CD4-positive, alpha-beta T cell (primary cell): ENCODE results near the gene RELT. TPM values are rescaled to one million over a fixed set of nuclear protein-coding genes. Genes with fewer than 3 reads are reported as not detected.
"Not testable (repeated sequence)": the region's sequence is repeated elsewhere in the genome, so short reads cannot be mapped to it uniquely, and the experiment has no call there.

Experiments used
- ATAC-seq: fragments of 200-7000 bp; cut with Tn5 transposase; one replicate; pipeline ENCODE4 v1.10.0; 2022; ENCODE audit warnings: mild to moderate bottlenecking; ENCODE audit not compliant: poor library complexity
- CTCF ChIA-PET: fragments of 350-600 bp; sonication (Branson Sonifier 250); formaldehyde crosslinking; loops from one replicate; lab custom pipeline; 2021; ENCODE audit warnings: antibody characterized with exemption, inconsistent platforms; lab: Charles Lee
- POLR2A ChIA-PET: fragments of 350-600 bp; sonication (Branson Sonifier 250); formaldehyde crosslinking; loops from one replicate; lab custom pipeline; 2021; ENCODE audit warnings: antibody characterized with exemption, inconsistent platforms; lab: Charles Lee
- DNase-seq, 14 experiments: peaks; one replicate each; pipeline ENCODE4 v3.0.0-alpha.2; 2013 to 2020; ENCODE audit warnings: mixed read lengths in 2 of 14
- H3K27ac ChIP-seq, 2 donors: one replicate each; pipeline versions ENCODE4 v1.5.1 to v1.7.0; 2013; ENCODE audit warnings: low read length in 2 of 2, low read depth in 1 of 2, mild to moderate bottlenecking in 1 of 2
- H3K27me3 ChIP-seq, 2 experiments: 1 replicate in 1 of 2; 2 replicates in 1 of 2; pipeline versions ENCODE4 v1.6.1 to v1.7.0; 2013; ENCODE audit warnings: low read length in 2 of 2, control low read depth in 1 of 2, mild to moderate bottlenecking in 1 of 2, moderate library complexity in 1 of 2; ENCODE audit not compliant: insufficient read depth in 2 of 2, control insufficient read depth in 1 of 2
- H3K36me3 ChIP-seq: one replicate; pipeline ENCODE4 v1.6.1; 2013; ENCODE audit warnings: low read length, control low read depth; ENCODE audit not compliant: insufficient read depth
- H3K4me1 ChIP-seq: one replicate; pipeline ENCODE4 v1.6.1; 2013; ENCODE audit warnings: low read length, control low read depth; ENCODE audit not compliant: insufficient read depth
- H3K4me3 ChIP-seq: one replicate; pipeline ENCODE4 v1.5.1; 2013; ENCODE audit warnings: mild to moderate bottlenecking, low read length, moderate library complexity
- H3K9me3 ChIP-seq, 2 experiments: 1 replicate in 1 of 2; 2 replicates in 1 of 2; pipeline versions ENCODE4 v1.6.1 to v1.7.0; 2013; ENCODE audit warnings: low read length in 2 of 2, mild to moderate bottlenecking in 2 of 2, control low read depth in 1 of 2, moderate library complexity in 1 of 2; ENCODE audit not compliant: control insufficient read depth in 1 of 2, insufficient read depth in 1 of 2
- H3K27ac Mint-ChIP-seq: one replicate; pipeline ENCODE4 v1.8.0; 2020; ENCODE audit warnings: mixed read lengths
- H3K27me3 Mint-ChIP-seq: one replicate; pipeline ENCODE4 v1.8.0; 2021; ENCODE audit warnings: mixed read lengths
- H3K36me3 Mint-ChIP-seq: one replicate; pipeline ENCODE4 v1.8.0; 2021; ENCODE audit warnings: low read depth, mixed read lengths
- H3K4me1 Mint-ChIP-seq: one replicate; pipeline ENCODE4 v1.8.0; 2021; ENCODE audit warnings: low read depth, mixed read lengths
- H3K4me3 Mint-ChIP-seq: one replicate; pipeline ENCODE4 v1.8.0; 2020; ENCODE audit warnings: mild to moderate bottlenecking, mixed read lengths
- H3K9me3 Mint-ChIP-seq: one replicate; pipeline ENCODE4 v1.8.0; 2020; ENCODE audit warnings: mixed read lengths
- CTCF ChIP-seq: fragments of 200-600 bp; IDR thresholded peaks from one replicate; pipeline ENCODE4 v1.8.0; 2022; ENCODE audit warnings: antibody characterized with exemption, mild to moderate bottlenecking
- intact Hi-C, 2 experiments: fragments of 100-400 bp; cut with DNase I in 1 of 2; cut with micrococcal nuclease in 1 of 2; formaldehyde crosslinking; loops; one replicate each; pipeline versions ENCODE4 v1.15.1 to v1.9.0; 2023 to 2025; cut with DNase I, micrococcal nuclease
- total RNA-seq, 174 experiments: library from RNA in 2 of 174; stranded (reverse) in 2 of 174; gene quantifications; one replicate each; pipeline ENCODE4 v1.2.3 and lab custom pipeline; 2021 to 2026

The RELT gene
- total RNA-seq, 2 experiments from 2014 or later = 107 to 114 TPM

DNA sequence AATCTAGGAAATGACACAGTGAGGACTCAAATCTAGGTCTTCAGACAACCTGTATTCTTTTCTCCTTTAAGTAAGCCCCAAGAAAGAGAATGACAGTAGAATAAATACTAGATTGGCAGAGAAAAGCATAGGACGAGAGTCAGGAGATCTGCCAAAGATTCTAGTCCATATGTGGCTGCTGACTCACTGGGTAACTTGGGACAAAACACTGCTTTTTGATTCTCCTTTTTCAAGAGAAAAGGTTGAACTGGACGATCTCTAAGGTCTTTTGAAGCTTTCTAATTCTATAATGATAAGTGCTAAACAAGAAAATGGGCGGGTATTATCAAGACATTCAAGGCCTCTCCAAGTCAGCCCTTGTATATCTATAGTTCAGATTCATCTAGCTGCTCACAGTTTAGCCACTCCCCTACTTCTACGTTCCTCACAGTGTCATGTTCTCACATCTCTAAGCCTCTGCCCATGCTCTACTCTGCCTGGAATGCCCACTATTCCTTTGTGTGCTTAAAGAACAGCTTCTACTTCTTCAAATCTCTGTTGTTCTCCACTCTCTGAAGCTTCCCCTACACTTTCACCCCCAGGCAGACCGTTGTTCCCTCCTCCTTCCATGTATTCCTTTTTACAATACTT, 53.0 kb downstream of the RELT start:
- H3K27me3 ChIP-seq = no peaks in the 10 kb centered on the region
- no peaks in the 10 kb centered on the region for H3K9me3 Mint-ChIP-seq
- peaks cover 11% of the 10 kb centered on the region for H3K36me3 ChIP-seq
- no peak for TF ChIP-seq CTCF
- H3K9me3 ChIP-seq = no peaks in the 10 kb centered on the region
- H3K27ac ChIP-seq = no peak overlapping the region
- H3K4me1 Mint-ChIP-seq = no peaks in the 10 kb centered on the region
- intact Hi-C loops = no loop called here
- no peak overlapping the region for H3K4me3 Mint-ChIP-seq
- ChIA-PET POLR2A (interaction anchor here (1.3 kb wide), 1 partner anchor 11 kb away, joined by 4 read pairs; no protein-coding TSS in a partner anchor), CTCF (interaction anchor here (1.3 kb wide), 1 partner anchor 208 kb away, joined by 3 read pairs; no protein-coding TSS in a partner anchor)
- no peak overlapping the region for H3K4me3 ChIP-seq
- no peaks in the 10 kb centered on the region for H3K36me3 Mint-ChIP-seq
- ATAC-seq = no peak
- no peaks in the 10 kb centered on the region for H3K4me1 ChIP-seq
- H3K27me3 Mint-ChIP-seq = no peaks in the 10 kb centered on the region
- no peak overlapping the region for H3K27ac Mint-ChIP-seq
- no peak for DNase-seq

DNA sequence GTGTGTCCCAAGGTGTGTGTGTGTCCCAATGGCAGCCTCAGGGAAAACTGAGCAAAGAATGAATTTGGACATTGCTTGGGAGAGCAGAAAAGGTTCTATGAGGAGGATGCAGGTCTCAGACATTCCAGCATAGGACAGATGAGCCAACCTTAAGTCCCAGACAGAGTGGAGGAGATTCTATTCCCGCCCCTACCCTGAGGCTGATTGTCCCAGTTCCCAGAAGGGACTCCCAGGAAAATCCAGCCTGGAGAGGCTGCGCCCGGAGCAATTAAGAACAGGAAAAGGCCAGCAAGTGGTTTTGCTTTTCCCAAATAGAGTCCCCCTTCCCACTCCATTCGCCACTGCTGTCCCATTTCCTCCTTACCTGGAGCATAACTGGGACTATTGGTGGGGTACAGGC, 54.1 kb downstream of the RELT start:
- Mint-ChIP-seq H3K36me3 (no peaks in the 10 kb centered on the region), H3K27me3 (no peaks in the 10 kb centered on the region), H3K4me3 (no peak overlapping the region), H3K9me3 (no peaks in the 10 kb centered on the region), H3K4me1 (no peaks in the 10 kb centered on the region), H3K27ac (no peak overlapping the region)
- Histone ChIP-seq H3K27ac (no peak overlapping the region), H3K4me3 (no peak overlapping the region), H3K27me3 (no peaks in the 10 kb centered on the region), H3K9me3 (no peaks in the 10 kb centered on the region), H3K36me3 (peaks cover 11% of the 10 kb centered on the region), H3K4me1 (no peaks in the 10 kb centered on the region)
- intact Hi-C loops = no loop called here
- POLR2A ChIA-PET = no interaction called here
- no peak for DNase-seq
- TF ChIP-seq CTCF = no peak
- CTCF ChIA-PET = no interaction called here
- no peak for ATAC-seq

DNA sequence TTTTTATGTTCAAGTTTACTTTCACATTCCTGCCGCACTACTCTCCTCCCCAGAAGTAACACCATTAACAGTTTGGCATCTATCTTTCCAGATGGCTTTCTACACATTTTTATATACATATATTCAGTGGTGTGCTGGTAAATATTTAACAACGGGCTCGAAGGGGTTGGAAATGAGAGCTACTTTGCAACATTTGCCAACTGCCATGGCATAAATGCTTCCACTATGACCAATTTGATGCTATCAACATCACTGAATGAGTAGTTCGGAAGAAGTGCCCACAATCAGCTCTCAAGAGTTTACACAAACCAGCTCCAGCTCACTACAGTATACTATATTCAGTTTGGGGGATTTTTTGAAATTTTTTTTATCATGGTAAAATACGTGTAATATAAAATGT, 55.2 kb downstream of the RELT start:
- ATAC-seq (no peak), DNase-seq (no peak)
- H3K4me1 ChIP-seq = no peaks in the 10 kb centered on the region
- H3K27me3 Mint-ChIP-seq = no peaks in the 10 kb centered on the region
- H3K36me3 Mint-ChIP-seq = no peaks in the 10 kb centered on the region
- H3K36me3 ChIP-seq = peaks cover 11% of the 10 kb centered on the region
- TF ChIP-seq CTCF = no peak
- intact Hi-C loops = no loop called here
- H3K4me3 Mint-ChIP-seq = no peak overlapping the region
- H3K27ac Mint-ChIP-seq = no peak overlapping the region
- H3K27me3 ChIP-seq = no peaks in the 10 kb centered on the region
- no peak overlapping the region for H3K27ac ChIP-seq
- H3K4me3 ChIP-seq = no peak overlapping the region
- POLR2A ChIA-PET = interaction anchor here (0.8 kb wide), 1 partner anchor 16 kb away, joined by 3 read pairs; no protein-coding TSS in a partner anchor
- H3K4me1 Mint-ChIP-seq = no peaks in the 10 kb centered on the region
- CTCF ChIA-PET = no interaction called here
- no peaks in the 10 kb centered on the region for H3K9me3 Mint-ChIP-seq
- no peaks in the 10 kb centered on the region for H3K9me3 ChIP-seq

DNA sequence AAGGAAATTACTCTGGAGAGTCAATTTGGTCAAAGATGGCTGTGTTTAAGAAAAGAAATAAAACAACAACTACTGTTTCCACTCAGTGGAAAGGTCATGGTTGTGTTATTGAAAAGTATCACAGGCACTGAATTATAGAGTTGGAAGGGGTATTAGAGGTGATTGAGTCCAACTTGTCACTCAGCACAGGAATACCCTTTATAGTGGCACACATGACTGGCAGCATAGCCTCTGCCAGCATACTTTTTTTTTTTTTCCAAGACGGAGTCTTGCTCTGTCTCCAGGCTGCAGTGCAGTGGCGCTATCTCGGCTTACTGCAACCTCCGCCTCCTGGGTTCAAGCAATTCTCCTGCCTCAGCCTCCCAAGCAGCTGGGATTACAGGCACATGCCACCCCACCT, 60.7 kb downstream of the RELT start:
- ATAC-seq, H3K9me3 ChIP-seq, H3K4me1 Mint-ChIP-seq, H3K27me3 ChIP-seq, H3K4me3 ChIP-seq, CTCF ChIA-PET, H3K27me3 Mint-ChIP-seq, H3K36me3 Mint-ChIP-seq, H3K9me3 Mint-ChIP-seq, H3K36me3 ChIP-seq, intact Hi-C loops, H3K4me1 ChIP-seq, H3K27ac Mint-ChIP-seq, H3K27ac ChIP-seq, DNase-seq, H3K4me3 Mint-ChIP-seq: not testable (repeated sequence)
- POLR2A ChIA-PET = interaction anchor here (1.2 kb wide), 1 partner anchor 22 kb away, joined by 4 read pairs; no protein-coding TSS in a partner anchor
